ENCODE data around the gene SLAMF8. TPM values are rescaled to one million over a fixed set of nuclear protein-coding genes. Genes with fewer than 3 reads are reported as not detected.

Gene SLAMF8
- total RNA-seq, 1 donor from 2014 or later: 0.27 TPM

GRCh38 chr1:159800177-159800930 lies 26.3 kb upstream of the SLAMF8 start:
- H3K9me3 Mint-ChIP-seq: no peaks in the 10 kb centered on the region
- TF ChIP-seq CTCF (IDR thresholded peaks at IDR 0.05): no peak
- no peaks in the 10 kb centered on the region for H3K36me3 Mint-ChIP-seq (ENCODE audit: low read depth)
- no peak for ATAC-seq (ENCODE audit: low read depth)
- H3K4me1 Mint-ChIP-seq: peaks cover 8% of the 10 kb centered on the region
- DNase-seq: no peak
- no peak overlapping the region for H3K4me3 Mint-ChIP-seq
- CTCF ChIA-PET: interaction anchor here (0.7 to 9.5 kb wide), 7 partner anchors 14 to 207 kb away, joined by 3 to 176 read pairs (median 3); partner anchors contain the start of gene SLAMF8
- peaks cover 40% of the 10 kb centered on the region for H3K27me3 Mint-ChIP-seq
- intact Hi-C loops (cut with micrococcal nuclease): no loop called here
- no peak overlapping the region for H3K27ac Mint-ChIP-seq
- POLR2A ChIA-PET: interaction anchor here (0.6 kb wide), 1 partner anchor 90 kb away, joined by 5 read pairs; no protein-coding TSS in a partner anchor

- Mint-ChIP-seq H3K27ac (no peak within 1 kb of the TSS), H3K9me3 (no peaks in the 10 kb centered on the region), H3K27me3 (peaks cover 53% of the 10 kb centered on the region), H3K36me3 (ENCODE audit: low read depth) (no peaks in the 10 kb centered on the region), H3K4me3 (no peak within 1 kb of the TSS), H3K4me1 (peaks cover 8% of the 10 kb centered on the region)
- ChIA-PET POLR2A (no interaction called here), CTCF (interaction anchor here (1.0 to 9.5 kb wide), 4 partner anchors 12 to 205 kb away, joined by 4 to 176 read pairs (median 40); no protein-coding TSS in a partner anchor)
- TF ChIP-seq CTCF (IDR thresholded peaks at IDR 0.05): no peak
- ATAC-seq (ENCODE audit: low read depth) (no peak), DNase-seq (no peak)
- intact Hi-C loops (cut with micrococcal nuclease): no loop called here
Measured at GRCh38 chr1:159802111-159802510, 24.6 kb upstream of the SLAMF8 start, which contains the start of gene FCRL6. Gene FCRL6, plus strand, starts transcription at chr1:159802360. Its CDS starts 65 bp downstream, at chr1:159802425.

GRCh38 chr1:159803956-159804689 lies 22.6 kb upstream of the SLAMF8 start:
- ChIA-PET CTCF (interaction anchor here (9.5 kb wide), 1 partner anchor 88 kb away, joined by 176 read pairs; no protein-coding TSS in a partner anchor), POLR2A (no interaction called here)
- H3K4me1 Mint-ChIP-seq: peaks cover 8% of the 10 kb centered on the region
- DNase-seq (no peak), ATAC-seq (ENCODE audit: low read depth) (no peak)
- no peak for TF ChIP-seq CTCF (IDR thresholded peaks at IDR 0.05)
- intact Hi-C loops (cut with micrococcal nuclease): no loop called here
- H3K9me3 Mint-ChIP-seq: no peaks in the 10 kb centered on the region
- H3K4me3 Mint-ChIP-seq: no peak overlapping the region
- H3K36me3 Mint-ChIP-seq (ENCODE audit: low read depth): no peaks in the 10 kb centered on the region
- no peak overlapping the region for H3K27ac Mint-ChIP-seq
- H3K27me3 Mint-ChIP-seq: peaks cover 62% of the 10 kb centered on the region

- intact Hi-C loops (cut with micrococcal nuclease): no loop called here
- no peak for TF ChIP-seq CTCF (IDR thresholded peaks at IDR 0.05)
- no peak for DNase-seq
- H3K4me3 Mint-ChIP-seq: no peak overlapping the region
- peaks cover 66% of the 10 kb centered on the region for H3K27me3 Mint-ChIP-seq
- H3K4me1 Mint-ChIP-seq: peaks cover 8% of the 10 kb centered on the region
- H3K36me3 Mint-ChIP-seq (ENCODE audit: low read depth): no peaks in the 10 kb centered on the region
- ChIA-PET CTCF (interaction anchor here (9.5 kb wide), 1 partner anchor 88 kb away, joined by 176 read pairs; no protein-coding TSS in a partner anchor), POLR2A (no interaction called here)
- H3K9me3 Mint-ChIP-seq: no peaks in the 10 kb centered on the region
- no peak for ATAC-seq (ENCODE audit: low read depth)
- H3K27ac Mint-ChIP-seq: no peak overlapping the region
Measured at GRCh38 chr1:159804924-159805323, 21.7 kb upstream of the SLAMF8 start.

- Mint-ChIP-seq H3K4me3 (no peak overlapping the region), H3K4me1 (no peaks in the 10 kb centered on the region), H3K9me3 (no peaks in the 10 kb centered on the region), H3K36me3 (ENCODE audit: low read depth) (no peaks in the 10 kb centered on the region), H3K27ac (no peak overlapping the region), H3K27me3 (peaks cover 26% of the 10 kb centered on the region)
- no peak for DNase-seq
- CTCF ChIA-PET: interaction anchor here (0.6 kb wide), 1 partner anchor 18 kb away, joined by 4 read pairs; no protein-coding TSS in a partner anchor
- no peak for TF ChIP-seq CTCF (IDR thresholded peaks at IDR 0.05)
- no peak for ATAC-seq (ENCODE audit: low read depth)
- POLR2A ChIA-PET: no interaction called here
- intact Hi-C loops (cut with micrococcal nuclease): no loop called here
Measured at GRCh38 chr1:159815926-159816325, 10.7 kb upstream of the SLAMF8 start.
